GM12878 (cell line): ENCODE measurements around the gene CLASRP. TPM values are rescaled to one million over a fixed set of nuclear protein-coding genes. Genes with fewer than 3 reads are reported as not detected.
A peak's percentile ranks its signal among the peaks of the same experiment; 100 is the strongest.
"Not testable (repeated sequence)": the region's sequence is repeated elsewhere in the genome, so short reads cannot be mapped to it uniquely, and the experiment has no call there.

ENCODE experiments used
- ATAC-seq: fragments of 200-7000 bp; cut with Tn5 transposase; 3 replicates; pipeline ENCODE4 v1.9.1; 2020; ENCODE audit warnings: mild to moderate bottlenecking, moderate library complexity
- BruUV-seq: library from RNA; stranded (reverse); fragments of 400-500 nt; replicated peaks from 2 replicates; lab custom pipeline; 2021; lab: Mats Ljungman, UMichigan
- CTCF ChIA-PET: fragments of 300-600 bp; sonication (Branson Sonifier 250); formaldehyde crosslinking; extraction: SDS; loops from one replicate; lab custom pipeline; 2021; ENCODE audit warnings: inconsistent platforms; lab: Yijun Ruan, JAX
- POLR2A ChIA-PET: fragments of 350-600 bp; formaldehyde crosslinking; extraction: SDS; loops from one replicate; lab custom pipeline; 2021; ENCODE audit warnings: inconsistent platforms; lab: Charles Lee
- RAD21 ChIA-PET: fragments of 300-600 bp; sonication (Branson Sonifier 250); formaldehyde crosslinking; loops from one replicate; lab custom pipeline; 2023; ENCODE audit warnings: antibody characterized with exemption; ENCODE audit not compliant: unreplicated experiment; lab: Charles Lee
- SMC1A ChIA-PET: fragments of 300-600 bp; sonication (Branson Sonifier 250); formaldehyde crosslinking; loops from one replicate; lab custom pipeline; 2023; ENCODE audit not compliant: unreplicated experiment, uncharacterized antibody; lab: Charles Lee
- DNase-seq: peaks from one replicate; pipeline ENCODE4 v3.0.0-alpha.2; 2011; ENCODE audit warnings: low read depth, low spot score
- FAIRE-seq: peaks from 3 replicates; lab custom pipeline; 2011; peaks lifted over from hg19 to GRCh38; lab: Jason Lieb, UNC
- H2AFZ ChIP-seq: 2 replicates; pipeline ENCODE4 v1.6.0; 2011; ENCODE audit warnings: low read depth, low read length, control low read depth; ENCODE audit not compliant: control insufficient read depth
- H3K27ac ChIP-seq: 2 replicates; pipeline ENCODE4 v1.5.1; 2011; ENCODE audit warnings: control low read depth; ENCODE audit not compliant: control insufficient read depth, insufficient read depth
- H3K27me3 ChIP-seq, 2 experiments: replicated peaks in 1 of 2; 2 replicates each; pipeline versions ENCODE4 v1.6.0 to v1.6.1; 2011; ENCODE audit warnings: low read length in 1 of 2; ENCODE audit not compliant: control insufficient read depth in 2 of 2, insufficient read depth in 2 of 2
- H3K36me3 ChIP-seq, 2 experiments: 2 replicates each; pipeline ENCODE4 v1.5.1; 2011; ENCODE audit warnings: low read length in 1 of 2; ENCODE audit not compliant: control insufficient read depth in 2 of 2, insufficient read depth in 2 of 2
- H3K4me1 ChIP-seq: 2 replicates; pipeline ENCODE4 v1.6.1; 2011; ENCODE audit warnings: mild to moderate bottlenecking, low read length, moderate library complexity, mixed read lengths; ENCODE audit not compliant: control insufficient read depth, insufficient read depth
- H3K4me2 ChIP-seq: 2 replicates; pipeline ENCODE4 v1.6.0; 2011; ENCODE audit warnings: control low read depth; ENCODE audit not compliant: control insufficient read depth, insufficient read depth
- H3K4me3 ChIP-seq: fragments of 200-600 bp; sonication (generic); 2 replicates; pipeline ENCODE4 v1.5.1; 2016
- H3K79me2 ChIP-seq: 2 replicates; pipeline ENCODE4 v1.6.0; 2011; ENCODE audit warnings: low read length; ENCODE audit not compliant: control insufficient read depth, insufficient read depth
- H3K9ac ChIP-seq: 2 replicates; pipeline ENCODE4 v1.8.0; 2011; ENCODE audit warnings: low read length, control low read depth, mixed read lengths; ENCODE audit not compliant: control insufficient read depth, insufficient read depth
- H3K9me3 ChIP-seq: replicated peaks from 3 replicates; pipeline ENCODE4 v1.5.1; 2011; ENCODE audit warnings: mild to moderate bottlenecking, low read length; ENCODE audit not compliant: control insufficient read depth, insufficient read depth
- H4K20me1 ChIP-seq: 2 replicates; pipeline ENCODE4 v1.6.0; 2011; ENCODE audit not compliant: control insufficient read depth, insufficient read depth
- WGBS: methylation state at CpG from one replicate; pipeline ENCODE4 v1.1.6; 2016; ENCODE audit warnings: low lambda C conversion rate; ENCODE audit not compliant: insufficient replicate concordance, insufficient coverage; ENCODE audit errors: missing lambda C conversion rate; 5-methylcytosine and 5-hydroxymethylcytosine counted together
- in situ Hi-C: fragments of 300-500 bp; cut with MboI; formaldehyde crosslinking; loops from 9 replicates; pipeline ENCODE4 v1.14.3; 2018; ENCODE audit warnings: mixed read lengths
- intact Hi-C: fragments of 100-400 bp; cut with micrococcal nuclease; formaldehyde crosslinking; loops from one replicate; pipeline ENCODE4 v1.14.2; 2022; ENCODE audit not compliant: unreplicated experiment
- polyA plus RNA-seq, 11 experiments: library from polyadenylated mRNA; depleted of rRNA in 4 of 11; unstranded in 6 of 11; stranded (reverse) in 5 of 11; fragments of >200 nt; fragmentation: Nextera tagmentation in 4 of 11; fragmentation: Illumina TruSeq in 1 of 11; extraction: Ambion mirVana in 4 of 11; extraction: Trizol in 1 of 11; gene quantifications; 1 replicate in 1 of 11; 2 replicates in 10 of 11; pipeline versions ENCODE4 v1.2.1 to v1.2.3, GENCODE V29; 2011 to 2016; ENCODE audit warnings: inconsistent platforms in 2 of 11, missing spikeins in 2 of 11, low read depth in 1 of 11
- total RNA-seq, 4 experiments: library from RNA; depleted of rRNA in 3 of 4; stranded (reverse); fragments of >200 nt in 3 of 4; fragmentation: Illumina TruSeq in 1 of 4; extraction: Trizol in 1 of 4; gene quantifications; 2 replicates each; pipeline versions ENCODE4 v1.2.1 to v1.2.3, GENCODE V29; 2013 to 2021
- TF ChIP-seq, protein P1 (sequence below): fragments of 450-650 bp; IDR thresholded peaks from 2 replicates; pipeline ENCODE4 v1.6.1; 2016; ENCODE audit warnings: mild to moderate bottlenecking

The CLASRP gene
- total and polyA plus RNA-seq, 10 of the 15 experiments (the other 5 are each of a cell fraction or from before 2014, with no cell fraction given): 0.68 to 75.8 (median 30.2) TPM

DNA sequence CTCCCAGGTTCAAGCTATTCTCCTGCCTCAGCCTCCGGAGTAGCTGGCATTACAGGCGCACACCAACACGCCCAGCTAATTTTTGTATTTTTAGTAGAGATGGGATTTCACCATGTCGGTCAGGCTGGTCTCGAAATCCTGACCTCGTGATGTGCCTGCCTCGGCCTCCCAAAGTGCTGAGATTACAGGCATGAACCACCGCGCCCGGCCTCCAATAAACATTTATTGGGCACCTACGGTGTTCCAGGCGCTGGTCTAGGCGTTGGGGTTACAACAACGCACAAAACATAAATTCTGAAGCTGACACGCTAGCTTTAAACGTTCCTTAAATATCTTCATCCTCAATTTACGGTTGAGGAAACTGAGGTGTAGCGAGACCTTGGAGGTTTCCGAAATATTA is 38.2 kb upstream of the CLASRP start:
- H3K27ac ChIP-seq: peak overlapping the region; percentile 53; the same call in 1 of the 2 replicates
- FAIRE-seq: not testable (repeated sequence)
- POLR2A ChIA-PET: interaction anchor here (0.6 to 3.6 kb wide), 10 partner anchors 11 to 677 kb away, joined by 3 to 24 read pairs (median 4); partner anchors contain the start of genes BLOC1S3, GEMIN7 and TRAPPC6A

More for the DNA sequence above, 38.2 kb upstream of the CLASRP start:
- RAD21 ChIA-PET: interaction anchor here (0.9 to 3.6 kb wide), 8 partner anchors 12 to 187 kb away, joined by 3 to 11 read pairs (median 4); partner anchors contain the start of genes BLOC1S3, CLASRP and TRAPPC6A
- peaks cover 12% of the 10 kb centered on the region for H3K79me2 ChIP-seq
- ATAC-seq: not testable (repeated sequence)
- TF ChIP-seq, protein P1, sequence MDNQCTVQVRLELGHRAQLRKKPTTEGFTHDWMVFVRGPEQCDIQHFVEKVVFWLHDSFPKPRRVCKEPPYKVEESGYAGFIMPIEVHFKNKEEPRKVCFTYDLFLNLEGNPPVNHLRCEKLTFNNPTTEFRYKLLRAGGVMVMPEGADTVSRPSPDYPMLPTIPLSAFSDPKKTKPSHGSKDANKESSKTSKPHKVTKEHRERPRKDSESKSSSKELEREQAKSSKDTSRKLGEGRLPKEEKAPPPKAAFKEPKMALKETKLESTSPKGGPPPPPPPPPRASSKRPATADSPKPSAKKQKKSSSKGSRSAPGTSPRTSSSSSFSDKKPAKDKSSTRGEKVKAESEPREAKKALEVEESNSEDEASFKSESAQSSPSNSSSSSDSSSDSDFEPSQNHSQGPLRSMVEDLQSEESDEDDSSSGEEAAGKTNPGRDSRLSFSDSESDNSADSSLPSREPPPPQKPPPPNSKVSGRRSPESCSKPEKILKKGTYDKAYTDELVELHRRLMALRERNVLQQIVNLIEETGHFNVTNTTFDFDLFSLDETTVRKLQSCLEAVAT: 0 out of 2 replicates have a peak, but pooled peaks have one; percentile 21
- TF ChIP-seq, all 136 proteins: peak for 1; not testable (repeated sequence) for 135
- H2AFZ ChIP-seq: peak overlapping the region; percentile 90
- TSS peak; percentile 95 for BruUV-seq
- intact Hi-C loops, H4K20me1 ChIP-seq, H3K27me3 ChIP-seq, H3K9me3 ChIP-seq, H3K9ac ChIP-seq, DNase-seq, H3K4me1 ChIP-seq, in situ Hi-C loops, H3K36me3 ChIP-seq: not testable (repeated sequence)
- WGBS: 53% methylated on average over 19 of the region's 19 CpGs
- peak overlapping the region; percentile 92 for H3K4me2 ChIP-seq
- CTCF ChIA-PET: interaction anchor here (0.9 to 3.0 kb wide), 6 partner anchors 11 to 137 kb away, joined by 3 to 17 read pairs (median 6); no protein-coding TSS in a partner anchor
- H3K4me3 ChIP-seq: peak overlapping the region; percentile 70; the same call in 1 of the 2 replicates
- SMC1A ChIA-PET: interaction anchor here (0.9 to 1.9 kb wide), 4 partner anchors 12 to 47 kb away, joined by 3 to 9 read pairs (median 4); no protein-coding TSS in a partner anchor
